Coronary artery (tissue), 2 donors: Measurements from ENCODE around the gene ZCCHC7.

ENCODE experiments used
- DNase-seq: peaks from one replicate; pipeline ENCODE4 v3.0.0-alpha.2; 2017; ENCODE audit warnings: low spot score
- H3K27ac ChIP-seq, 2 donors: fragments of 200-600 bp; sonication (generic); one replicate each; pipeline ENCODE4 v1.5.1; 2016 to 2019
- H3K4me3 ChIP-seq: fragments of 200-600 bp; sonication (generic); 2 replicates; pipeline ENCODE4 v1.5.1; 2016; ENCODE audit warnings: mild to moderate bottlenecking, moderate library complexity
- TF ChIP-seq, protein P1 (sequence below): fragments of 200-600 bp; sonication (generic); IDR thresholded peaks from one replicate; pipeline ENCODE4 v1.5.1; 2019; ENCODE audit warnings: antibody characterized with exemption

ZCCHC7 gene

DNA sequence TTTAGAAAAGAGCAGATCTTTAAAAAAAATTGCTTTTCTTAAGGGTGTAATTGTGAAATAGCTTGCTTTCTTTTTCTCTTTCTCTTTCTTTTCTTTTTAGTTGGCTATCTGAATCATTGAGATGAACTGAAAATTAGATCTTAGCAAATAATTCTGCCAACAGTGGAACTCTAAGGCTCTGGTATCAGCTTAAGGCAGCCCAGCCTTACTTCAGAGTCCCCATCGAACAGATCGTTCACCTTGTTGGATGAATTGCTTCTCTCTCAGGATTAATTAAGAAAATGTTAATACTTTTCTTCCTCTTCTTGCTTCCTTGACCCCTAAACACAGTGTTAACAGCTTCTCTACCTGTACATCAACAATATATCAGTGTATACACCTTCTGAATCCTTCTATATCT, 92.1 kb downstream of the ZCCHC7 start:
- DNase-seq: no peak
- Histone ChIP-seq H3K4me3 (no peak overlapping the region), H3K27ac (no peak overlapping the region)
- TF ChIP-seq, protein P1, sequence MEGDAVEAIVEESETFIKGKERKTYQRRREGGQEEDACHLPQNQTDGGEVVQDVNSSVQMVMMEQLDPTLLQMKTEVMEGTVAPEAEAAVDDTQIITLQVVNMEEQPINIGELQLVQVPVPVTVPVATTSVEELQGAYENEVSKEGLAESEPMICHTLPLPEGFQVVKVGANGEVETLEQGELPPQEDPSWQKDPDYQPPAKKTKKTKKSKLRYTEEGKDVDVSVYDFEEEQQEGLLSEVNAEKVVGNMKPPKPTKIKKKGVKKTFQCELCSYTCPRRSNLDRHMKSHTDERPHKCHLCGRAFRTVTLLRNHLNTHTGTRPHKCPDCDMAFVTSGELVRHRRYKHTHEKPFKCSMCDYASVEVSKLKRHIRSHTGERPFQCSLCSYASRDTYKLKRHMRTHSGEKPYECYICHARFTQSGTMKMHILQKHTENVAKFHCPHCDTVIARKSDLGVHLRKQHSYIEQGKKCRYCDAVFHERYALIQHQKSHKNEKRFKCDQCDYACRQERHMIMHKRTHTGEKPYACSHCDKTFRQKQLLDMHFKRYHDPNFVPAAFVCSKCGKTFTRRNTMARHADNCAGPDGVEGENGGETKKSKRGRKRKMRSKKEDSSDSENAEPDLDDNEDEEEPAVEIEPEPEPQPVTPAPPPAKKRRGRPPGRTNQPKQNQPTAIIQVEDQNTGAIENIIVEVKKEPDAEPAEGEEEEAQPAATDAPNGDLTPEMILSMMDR: no peak

DNA sequence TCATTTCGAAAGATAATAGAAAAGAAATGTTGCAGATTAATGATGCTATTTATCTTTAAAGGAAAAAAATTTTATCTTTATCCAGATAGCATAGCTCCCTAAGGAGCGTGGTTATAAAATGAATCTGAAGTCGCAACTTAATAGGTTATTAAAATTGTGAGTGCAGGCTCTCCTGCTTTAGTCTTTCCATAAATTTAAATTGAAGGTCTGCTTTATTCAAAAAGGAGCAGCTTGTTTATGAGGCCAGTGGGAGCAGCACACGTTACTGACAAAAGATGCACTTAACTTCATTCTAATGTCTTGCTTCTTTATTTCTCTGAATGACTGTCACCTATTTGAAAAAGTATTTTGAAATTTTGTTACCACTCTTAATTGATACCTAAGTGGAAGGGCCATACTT, 95.0 kb downstream of the ZCCHC7 start:
- no peak for DNase-seq
- TF ChIP-seq, protein P1: no peak
- Histone ChIP-seq H3K4me3 (no peak overlapping the region), H3K27ac (no peak overlapping the region)

DNA sequence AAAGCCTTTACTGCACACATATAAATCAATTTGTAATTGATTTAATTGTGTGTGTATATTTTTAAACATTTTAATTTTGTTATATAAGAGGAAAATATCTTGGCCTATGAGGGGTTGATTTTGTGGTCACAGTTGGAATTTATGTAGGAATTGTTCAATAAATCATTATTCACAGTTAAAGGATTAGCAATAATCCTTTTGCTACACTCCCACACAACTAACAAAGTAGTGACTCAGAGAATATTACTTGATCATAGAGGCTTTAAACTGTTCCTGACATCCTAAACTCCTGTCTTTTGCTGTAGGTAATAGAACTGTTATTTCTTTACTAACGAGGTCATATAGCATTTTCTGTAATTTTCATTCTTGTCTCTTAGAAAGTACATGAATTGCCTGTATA, 95.5 kb downstream of the ZCCHC7 start:
- no peak for DNase-seq
- TF ChIP-seq, protein P1: no peak
- H3K4me3 ChIP-seq: no peak overlapping the region
- H3K27ac ChIP-seq: no peak overlapping the region

DNA sequence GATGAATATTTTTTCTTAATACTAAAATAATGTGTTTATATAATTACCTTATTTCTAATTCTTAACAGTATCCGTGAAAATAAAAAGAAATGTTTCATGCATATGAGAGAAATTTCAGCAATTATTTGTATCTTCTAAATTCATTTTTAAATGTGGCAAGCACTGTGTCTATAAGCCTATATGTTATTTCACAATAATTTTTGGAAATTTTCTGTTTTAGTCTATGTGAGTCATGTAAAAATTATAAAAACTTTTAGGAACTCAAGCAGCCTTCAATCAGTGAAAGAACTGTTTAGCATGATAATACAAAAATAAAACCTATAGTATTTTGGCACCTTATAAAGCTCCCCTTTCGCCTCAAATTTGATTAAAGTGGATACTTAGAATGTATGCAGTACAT, 96.8 kb downstream of the ZCCHC7 start:
- Histone ChIP-seq H3K4me3 (no peak overlapping the region), H3K27ac (no peak overlapping the region)
- DNase-seq: no peak
- TF ChIP-seq, protein P1: no peak

DNA sequence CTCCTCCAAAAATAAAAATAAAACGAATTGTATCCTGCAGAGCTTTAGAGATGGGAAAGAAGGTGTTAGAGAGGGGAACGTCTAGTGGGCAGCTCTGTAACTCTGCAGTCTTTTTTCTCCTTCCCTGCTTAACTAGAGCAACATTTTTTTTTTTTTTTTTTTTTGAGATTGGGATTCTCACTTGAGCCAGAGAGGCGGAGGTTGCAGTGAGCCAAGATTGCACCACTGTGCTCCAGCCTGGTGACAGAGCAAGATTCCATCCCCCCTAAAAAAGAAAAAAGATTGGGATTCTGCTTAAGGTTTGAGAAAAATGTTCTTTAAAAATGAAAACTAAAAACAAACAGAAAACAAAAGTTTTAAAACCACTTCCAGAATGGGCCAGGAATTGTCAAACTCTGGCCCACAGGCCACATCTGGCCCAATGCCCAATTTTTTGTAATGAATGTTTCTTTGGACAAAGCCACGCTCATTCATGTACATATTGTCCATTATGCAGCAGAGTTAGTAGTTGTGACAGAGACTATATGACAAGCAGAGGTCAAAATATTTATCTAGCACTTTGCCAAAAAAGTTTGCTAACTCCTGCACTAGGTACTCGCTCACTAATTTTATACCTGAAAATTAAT, 98.5 kb downstream of the ZCCHC7 start:
- Histone ChIP-seq H3K27ac (no peak overlapping the region), H3K4me3 (no peak overlapping the region)
- TF ChIP-seq, protein P1: no peak
- no peak for DNase-seq

DNA sequence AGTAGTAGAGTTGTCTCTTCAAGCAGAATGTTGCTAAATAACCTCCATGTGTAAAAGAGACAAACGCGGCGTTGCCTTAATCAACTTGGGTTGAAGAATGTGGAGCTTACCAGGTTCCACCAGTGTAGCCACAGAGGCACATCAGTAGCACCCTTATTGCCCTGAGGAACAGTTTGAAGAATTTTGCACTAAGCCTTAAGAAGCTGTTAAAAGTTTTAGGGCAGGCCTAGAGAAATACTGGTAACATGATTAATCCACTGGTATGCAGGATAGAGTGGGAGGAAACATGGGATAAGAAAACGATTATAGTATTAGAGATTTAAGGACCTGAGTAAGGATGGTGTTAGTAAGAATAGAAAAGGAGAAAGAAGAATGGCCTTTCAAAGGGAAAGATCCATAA, 100.6 kb downstream of the ZCCHC7 start:
- Histone ChIP-seq H3K4me3 (no peak overlapping the region), H3K27ac (no peak overlapping the region)
- TF ChIP-seq, protein P1: no peak
- DNase-seq: no peak

DNA sequence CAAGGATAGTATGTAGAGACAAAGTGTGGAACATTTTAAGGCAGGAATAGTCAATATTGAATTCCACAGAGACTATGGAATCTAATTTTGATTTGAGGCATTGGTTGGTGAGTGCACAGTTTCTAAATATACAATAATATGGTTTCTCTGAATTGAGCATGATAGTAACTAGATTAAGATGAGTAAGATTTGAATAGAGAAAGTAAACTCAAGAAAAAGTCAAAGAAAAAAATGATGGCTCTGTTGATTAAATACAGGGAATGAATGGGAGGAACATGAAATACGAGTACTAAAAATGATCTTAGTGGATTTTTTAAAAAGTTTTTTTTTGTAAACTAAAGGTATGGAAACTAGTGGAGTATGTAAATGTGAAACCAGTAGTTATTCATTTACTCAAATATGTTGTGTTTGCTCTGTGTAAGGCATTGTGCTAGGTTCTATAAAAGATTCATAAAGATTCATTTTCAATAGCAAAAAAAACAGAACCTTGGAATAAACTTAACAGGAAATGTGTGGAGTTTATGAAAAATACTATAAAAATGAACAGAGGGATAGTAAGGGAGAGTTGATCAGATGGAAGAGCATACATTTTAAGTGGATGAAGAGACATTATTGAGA, 101.2 kb downstream of the ZCCHC7 start:
- no peak overlapping the region for H3K27ac ChIP-seq
- H3K4me3 ChIP-seq: no peak overlapping the region
- DNase-seq: no peak
- TF ChIP-seq, protein P1: no peak
